KOPT-K1 (cell line): ENCODE results near the gene POTEI.
"Not testable (repeated sequence)": the region's sequence is repeated elsewhere in the genome, so short reads cannot be mapped to it uniquely, and the experiment has no call there.

Experiments
- H3K27ac ChIP-seq: fragments of 200-600 bp; sonication (generic); 2 replicates; pipeline ENCODE4 v1.5.1; 2016; ENCODE audit warnings: antibody characterized with exemption, mild to moderate bottlenecking, low read depth, low read length; ENCODE audit not compliant: poor library complexity, severe bottlenecking
- H3K36me3 ChIP-seq: fragments of 200-600 bp; sonication (generic); 2 replicates; pipeline ENCODE4 v1.5.1; 2017; ENCODE audit warnings: antibody characterized with exemption, mild to moderate bottlenecking, low read length, moderate library complexity; ENCODE audit not compliant: insufficient read depth
- H3K9me3 ChIP-seq: fragments of 200-600 bp; sonication (generic); 2 replicates; pipeline ENCODE4 v1.5.1; 2017; ENCODE audit warnings: antibody characterized with exemption, low read length, mild to moderate bottlenecking; ENCODE audit not compliant: insufficient read depth, poor library complexity, severe bottlenecking

The POTEI gene

DNA sequence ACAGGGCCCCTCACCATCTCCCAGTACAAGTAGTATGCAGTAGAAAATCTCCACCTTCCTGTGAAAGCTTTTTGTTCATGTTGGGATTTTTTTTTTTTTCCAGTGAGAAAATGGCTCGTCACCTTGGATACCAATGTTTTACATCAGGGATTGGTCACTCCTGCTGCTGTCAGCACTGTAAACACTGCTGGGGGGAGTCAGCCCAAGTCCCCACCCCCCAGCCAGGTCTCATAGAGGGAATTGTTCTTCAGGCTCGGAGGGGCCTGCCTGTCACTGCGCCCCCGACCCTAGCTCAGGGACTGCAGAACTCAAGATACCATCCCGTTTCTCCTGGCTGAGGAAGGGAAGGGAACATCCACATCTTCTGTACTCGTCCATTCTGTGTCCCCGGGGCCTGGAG is 11.9 kb upstream of the POTEI start, which contains the start of gene CFC1B:
TSS of gene CFC1B (plus strand) at position 231 of the 400 bp plus-strand sequence. CDS start 263 bp downstream, outside the sequence.
- H3K9me3 ChIP-seq, H3K27ac ChIP-seq, H3K36me3 ChIP-seq: not testable (repeated sequence)

- H3K9me3 ChIP-seq, H3K27ac ChIP-seq, H3K36me3 ChIP-seq: not testable (repeated sequence)
Observed at GRCh38 chr2:130518516-130519106, 9.5 kb upstream of the POTEI start.

- H3K9me3 ChIP-seq, H3K36me3 ChIP-seq, H3K27ac ChIP-seq: not testable (repeated sequence)
Observed at GRCh38 chr2:130511747-130512451, 2.8 kb upstream of the POTEI start.

DNA sequence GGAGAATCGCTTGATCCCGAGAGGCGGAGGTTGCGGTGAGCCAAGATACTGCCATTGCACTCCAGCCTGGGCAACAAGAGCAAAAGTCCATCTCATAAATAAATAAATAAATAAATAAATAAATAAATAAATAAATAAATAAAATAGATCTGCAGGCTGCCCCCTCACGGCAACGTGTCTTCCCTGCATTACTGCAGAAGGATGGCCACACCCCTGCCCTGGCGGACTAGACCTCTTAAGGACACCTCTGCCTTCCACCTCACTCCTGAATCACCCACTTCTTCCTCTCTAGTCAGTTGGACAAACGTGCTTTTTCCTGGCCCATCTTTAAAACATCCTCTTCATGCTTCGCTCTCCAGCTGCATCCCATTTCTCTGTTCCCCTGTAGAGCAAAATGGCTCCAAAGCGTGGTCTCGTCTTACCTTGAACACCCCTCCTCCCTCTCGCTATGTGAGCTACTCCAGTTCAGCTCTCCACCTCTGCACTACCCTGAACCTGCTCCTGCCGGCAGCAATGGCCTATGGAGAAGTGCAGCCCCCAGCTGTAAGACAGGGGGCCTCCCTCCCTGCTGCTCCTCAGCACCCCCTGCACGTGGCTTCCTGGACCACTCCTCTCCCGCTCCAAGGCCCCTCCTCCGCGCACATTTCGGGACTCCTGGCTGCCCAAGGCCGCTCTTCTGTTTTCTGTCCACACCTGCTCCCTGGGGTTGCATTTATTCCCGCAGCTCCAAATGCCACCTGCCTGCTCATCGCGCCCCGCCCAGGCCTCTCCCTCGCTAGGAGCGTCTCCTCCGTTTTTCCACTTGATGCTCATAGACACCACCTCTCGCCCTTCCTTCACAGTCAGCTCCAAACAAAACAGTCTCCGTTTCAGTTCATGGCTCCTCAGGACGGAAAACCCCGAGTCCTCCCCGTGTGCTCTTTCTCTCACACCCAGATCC is 1.9 kb upstream of the POTEI start:
- H3K9me3 ChIP-seq, H3K36me3 ChIP-seq, H3K27ac ChIP-seq: not testable (repeated sequence)

- not testable (repeated sequence) for H3K27ac ChIP-seq, H3K9me3 ChIP-seq, H3K36me3 ChIP-seq
Observed at GRCh38 chr2:130491073-130491472, 18.1 kb downstream of the POTEI start.

- H3K27ac ChIP-seq, H3K36me3 ChIP-seq, H3K9me3 ChIP-seq: not testable (repeated sequence)
Observed at GRCh38 chr2:130455413-130455812, 53.7 kb downstream of the POTEI start.

GRCh38 chr2:130454712-130455083 is 54.4 kb downstream of the POTEI start:
- not testable (repeated sequence) for H3K9me3 ChIP-seq, H3K27ac ChIP-seq, H3K36me3 ChIP-seq

GRCh38 chr2:130453955-130454711 is 55.0 kb downstream of the POTEI start:
- H3K9me3 ChIP-seq, H3K27ac ChIP-seq, H3K36me3 ChIP-seq: not testable (repeated sequence)

DNA sequence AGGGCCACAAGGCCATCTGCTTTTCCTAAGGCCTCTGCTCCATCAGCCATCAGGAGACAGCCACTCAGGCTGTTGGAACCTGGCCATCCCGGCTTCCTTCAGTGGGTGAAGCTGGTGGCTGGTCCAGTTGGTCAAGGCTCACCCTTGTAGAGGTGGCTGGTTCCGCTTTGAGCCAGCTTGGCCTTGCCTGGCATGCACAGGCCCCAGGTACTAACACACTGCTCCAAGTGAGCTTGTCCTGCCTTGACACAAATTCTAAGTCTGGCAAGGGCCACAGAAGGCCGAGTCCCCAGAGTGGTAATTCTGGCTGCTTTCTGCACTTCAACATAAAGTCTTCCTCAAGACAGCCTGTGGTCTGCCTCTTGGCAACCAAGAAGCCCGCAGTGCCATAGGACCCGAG is 56.2 kb downstream of the POTEI start:
- H3K27ac ChIP-seq, H3K9me3 ChIP-seq, H3K36me3 ChIP-seq: not testable (repeated sequence)

DNA sequence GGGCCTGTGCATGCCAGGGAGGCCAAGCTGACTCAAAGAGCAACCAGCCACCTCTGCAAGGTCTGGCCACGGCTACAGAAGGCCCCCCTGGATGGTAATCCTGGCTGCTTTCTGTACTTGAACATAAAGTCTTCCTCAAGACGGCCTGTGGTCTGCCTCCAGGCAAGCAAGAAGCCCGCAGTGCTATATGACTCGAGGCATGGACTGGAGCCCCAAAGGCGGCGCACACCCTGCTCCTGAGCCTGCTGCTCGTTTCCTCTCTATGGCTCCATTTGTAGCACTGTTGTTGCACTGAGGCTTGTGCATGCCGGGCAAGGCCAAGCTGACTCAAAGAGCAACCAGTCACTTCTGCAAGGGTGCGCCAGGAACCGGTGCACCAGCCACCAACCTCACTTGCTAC is 57.3 kb downstream of the POTEI start:
- H3K9me3 ChIP-seq, H3K27ac ChIP-seq, H3K36me3 ChIP-seq: not testable (repeated sequence)

DNA sequence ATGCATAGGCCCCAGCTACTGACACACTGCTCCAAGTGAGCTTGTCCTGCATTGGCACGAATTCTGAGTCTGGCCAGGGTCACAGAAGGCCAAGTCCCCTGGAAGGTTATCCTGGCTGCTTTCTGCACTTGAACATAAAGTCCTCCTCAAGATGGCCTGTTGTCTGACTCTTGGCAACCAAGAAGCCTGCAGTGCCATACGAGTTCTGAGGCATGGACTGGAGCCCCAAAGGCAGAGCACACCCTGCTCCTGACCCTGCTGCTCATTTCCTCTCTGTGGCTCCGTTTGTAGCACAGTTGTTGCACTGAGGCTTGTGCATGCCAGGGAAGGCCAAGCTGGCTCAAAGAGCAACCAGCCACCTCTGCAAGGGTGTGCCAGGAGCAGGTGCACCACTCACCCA is 57.9 kb downstream of the POTEI start:
- H3K36me3 ChIP-seq, H3K9me3 ChIP-seq, H3K27ac ChIP-seq: not testable (repeated sequence)

DNA sequence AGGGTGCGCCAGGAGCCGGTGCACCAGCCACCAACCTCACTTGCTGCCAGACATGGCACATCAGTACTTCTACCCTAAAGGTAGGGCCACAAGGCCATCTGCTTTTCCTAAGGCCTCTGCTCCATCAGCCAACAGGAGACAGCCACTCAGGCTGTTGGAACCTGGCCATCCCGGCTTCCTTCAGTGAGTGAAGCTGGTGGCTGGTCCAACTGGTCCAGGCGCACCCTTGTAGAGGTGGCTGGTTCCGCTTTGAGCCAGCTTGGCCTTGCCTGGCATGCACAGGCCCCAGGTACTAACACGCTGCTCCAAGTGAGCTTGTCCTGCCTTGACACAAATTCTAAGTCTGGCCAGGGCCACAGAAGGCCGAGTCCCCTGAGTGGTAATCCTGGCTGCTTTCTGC is 58.8 kb downstream of the POTEI start:
- H3K27ac ChIP-seq, H3K36me3 ChIP-seq, H3K9me3 ChIP-seq: not testable (repeated sequence)

DNA sequence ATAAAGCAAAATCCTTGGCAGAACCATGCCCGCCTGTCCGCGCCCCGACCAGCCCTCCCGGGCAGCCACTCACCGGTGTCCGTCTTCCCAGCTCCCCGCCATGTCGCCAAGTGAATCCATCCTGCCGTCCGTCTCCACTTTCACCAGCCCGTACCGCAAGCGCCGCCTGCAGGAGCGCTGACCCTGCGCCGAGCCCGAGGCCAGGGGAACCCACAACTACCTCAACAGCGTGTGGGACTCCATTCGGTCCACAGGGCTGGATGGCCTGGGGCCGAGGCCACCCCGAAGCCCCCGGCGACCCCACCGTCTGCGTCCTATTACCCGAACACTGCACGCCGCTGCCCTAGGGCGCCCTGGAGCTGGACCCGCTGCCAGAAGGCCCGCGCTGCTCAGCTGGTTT is 81.5 kb downstream of the POTEI start:
- not testable (repeated sequence) for H3K36me3 ChIP-seq, H3K27ac ChIP-seq, H3K9me3 ChIP-seq

DNA sequence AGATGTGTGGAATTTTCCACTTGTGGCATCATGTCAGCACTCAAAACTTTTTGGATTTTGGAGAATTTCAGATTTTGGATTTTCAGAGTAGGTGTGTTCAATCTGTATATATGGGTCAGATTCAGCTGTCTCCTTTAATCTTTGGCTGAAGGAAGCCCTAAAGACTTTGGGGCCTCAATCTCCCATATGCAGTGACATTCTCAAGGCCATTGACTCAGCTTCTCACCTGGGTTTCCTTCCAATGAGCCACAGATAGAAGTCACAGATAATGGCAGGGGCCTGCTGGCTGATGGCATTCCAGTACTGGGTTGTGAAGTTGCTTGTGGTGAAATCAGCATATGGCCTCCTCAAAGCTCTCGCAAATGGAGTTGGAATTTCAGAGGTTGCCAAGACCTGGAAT is 90.3 kb downstream of the POTEI start:
- H3K36me3 ChIP-seq, H3K27ac ChIP-seq, H3K9me3 ChIP-seq: not testable (repeated sequence)

DNA sequence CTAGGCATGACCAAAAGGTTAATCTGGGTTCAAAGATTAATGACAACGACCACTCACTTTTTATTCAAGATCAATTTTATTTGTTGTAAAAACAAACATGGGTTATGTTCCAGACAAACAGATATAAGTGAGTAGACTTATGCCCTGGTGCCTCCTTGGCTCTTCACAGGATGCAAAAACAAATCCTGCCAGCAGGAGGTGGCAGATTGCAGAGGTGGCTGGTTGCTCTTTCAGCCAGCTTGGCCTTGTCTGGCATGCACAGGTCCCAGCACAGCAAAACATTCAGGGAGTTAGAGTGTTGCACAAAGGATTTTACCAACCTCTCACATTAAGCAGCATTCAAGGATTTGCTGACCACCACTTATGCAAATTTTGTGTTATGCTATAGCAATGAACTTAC is 92.4 kb downstream of the POTEI start:
- H3K9me3 ChIP-seq, H3K36me3 ChIP-seq, H3K27ac ChIP-seq: not testable (repeated sequence)
